Prostate gland (tissue), 2 donors: ENCODE results near the gene RYR1.
"Not testable (repeated sequence)": the region's sequence is repeated elsewhere in the genome, so short reads cannot be mapped to it uniquely, and the experiment has no call there.

Experiments
- POLR2A ChIP-seq: fragments of 450-650 bp; IDR thresholded peaks from one replicate; pipeline ENCODE4 v1.6.1; 2016; ENCODE audit warnings: antibody characterized with exemption, mild to moderate bottlenecking
- TF ChIP-seq, protein P1 (sequence below), 4 experiments: fragments of 200-600 bp in 2 of 4; fragments of 450-650 bp in 2 of 4; sonication (generic) in 2 of 4; IDR thresholded peaks; 1 replicate in 3 of 4; 2 replicates in 1 of 4; pipeline ENCODE4 v1.5.1; 2016 to 2019; ENCODE audit warnings: antibody characterized with exemption in 4 of 4, mild to moderate bottlenecking in 2 of 4, moderate library complexity in 2 of 4

DNA sequence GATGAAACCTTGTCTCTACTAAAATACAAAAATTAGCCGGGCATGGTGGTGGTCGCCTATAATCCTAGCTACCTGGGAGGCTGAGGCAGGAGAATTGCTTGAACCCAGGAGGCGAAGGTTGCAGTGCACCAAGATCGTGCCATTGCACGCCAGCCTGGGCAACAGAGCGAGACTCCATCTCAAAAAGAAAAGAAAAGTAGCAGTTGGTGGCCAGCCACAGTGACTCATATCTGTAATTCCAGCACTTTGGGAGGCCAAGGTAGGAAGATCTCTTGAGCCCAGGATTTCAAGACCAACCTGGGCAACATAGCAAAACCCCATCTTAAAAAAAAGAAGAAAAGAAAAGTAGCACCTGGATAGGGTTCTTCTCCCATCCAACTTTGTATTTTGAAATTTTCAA is 79.7 kb downstream of the RYR1 start:
- not testable (repeated sequence) for TF ChIP-seq POLR2A
- TF ChIP-seq, protein P1, sequence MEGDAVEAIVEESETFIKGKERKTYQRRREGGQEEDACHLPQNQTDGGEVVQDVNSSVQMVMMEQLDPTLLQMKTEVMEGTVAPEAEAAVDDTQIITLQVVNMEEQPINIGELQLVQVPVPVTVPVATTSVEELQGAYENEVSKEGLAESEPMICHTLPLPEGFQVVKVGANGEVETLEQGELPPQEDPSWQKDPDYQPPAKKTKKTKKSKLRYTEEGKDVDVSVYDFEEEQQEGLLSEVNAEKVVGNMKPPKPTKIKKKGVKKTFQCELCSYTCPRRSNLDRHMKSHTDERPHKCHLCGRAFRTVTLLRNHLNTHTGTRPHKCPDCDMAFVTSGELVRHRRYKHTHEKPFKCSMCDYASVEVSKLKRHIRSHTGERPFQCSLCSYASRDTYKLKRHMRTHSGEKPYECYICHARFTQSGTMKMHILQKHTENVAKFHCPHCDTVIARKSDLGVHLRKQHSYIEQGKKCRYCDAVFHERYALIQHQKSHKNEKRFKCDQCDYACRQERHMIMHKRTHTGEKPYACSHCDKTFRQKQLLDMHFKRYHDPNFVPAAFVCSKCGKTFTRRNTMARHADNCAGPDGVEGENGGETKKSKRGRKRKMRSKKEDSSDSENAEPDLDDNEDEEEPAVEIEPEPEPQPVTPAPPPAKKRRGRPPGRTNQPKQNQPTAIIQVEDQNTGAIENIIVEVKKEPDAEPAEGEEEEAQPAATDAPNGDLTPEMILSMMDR (IDR thresholded peaks at IDR 0.05), result not testable (repeated sequence)
